ENCODE results near the gene PAX5.

The PAX5 gene

DNA sequence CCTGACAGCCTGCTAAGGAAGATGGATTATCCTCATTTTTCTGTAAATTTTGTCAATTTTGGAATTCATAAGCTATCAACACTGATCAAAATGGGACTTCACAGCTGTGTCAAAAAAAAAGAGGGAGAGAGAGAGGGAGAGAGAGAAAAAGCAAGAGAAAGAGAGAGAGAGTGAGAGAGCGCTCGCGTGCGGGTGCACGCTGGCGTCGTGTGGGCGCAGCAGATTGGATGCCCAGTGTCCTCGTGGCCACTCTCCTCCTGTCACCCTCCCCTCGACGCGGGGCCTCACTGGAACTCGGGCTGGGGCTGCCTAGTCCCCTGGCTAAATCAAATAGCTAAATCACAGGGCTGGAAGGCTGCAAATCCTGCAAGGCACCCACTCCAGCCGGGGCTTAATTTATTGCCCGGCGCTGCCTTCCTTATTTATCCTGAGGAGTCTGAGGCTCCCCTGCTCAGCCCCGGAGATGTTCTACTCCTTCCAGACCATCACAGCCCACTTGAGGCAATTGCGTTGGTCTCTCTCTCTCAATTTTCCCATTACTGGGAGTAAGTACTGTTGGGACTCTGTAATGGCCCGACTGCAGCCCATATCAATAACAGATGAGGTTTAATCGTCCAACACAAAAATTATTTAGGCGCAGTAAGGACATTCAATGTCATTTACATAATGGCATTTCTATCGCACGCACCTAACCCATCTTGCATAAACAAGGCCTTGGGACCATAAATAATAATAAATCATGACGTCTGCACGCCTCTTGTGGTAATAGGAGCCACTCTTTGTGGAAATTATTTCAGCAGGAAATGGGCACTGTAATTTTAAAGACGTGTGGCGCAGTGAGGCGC is 94.2 kb downstream of the PAX5 start:
- DNase-seq (ENCODE audit: low read depth), result no peak
- TF ChIP-seq CTCF (conservative IDR thresholded peaks at IDR 0.05; ENCODE audit: control insufficient read depth, insufficient read depth, low read depth, low read length), result no peak
- H3K4me3 ChIP-seq (ENCODE audit: control insufficient read depth, low read depth, low read length), result no peak overlapping the region

- H3K4me3 ChIP-seq (ENCODE audit: control insufficient read depth, low read depth, low read length), result no peak overlapping the region
- DNase-seq (ENCODE audit: low read depth), result no peak
- TF ChIP-seq CTCF (conservative IDR thresholded peaks at IDR 0.05; ENCODE audit: control insufficient read depth, insufficient read depth, low read depth, low read length), result no peak
These were observed 94.9 kb downstream of the PAX5 start for GRCh38 chr9:36939214-36939613.

GRCh38 chr9:36938617-36939016 is 95.5 kb downstream of the PAX5 start:
- no peak overlapping the region for H3K4me3 ChIP-seq (ENCODE audit: control insufficient read depth, low read depth, low read length)
- TF ChIP-seq CTCF (conservative IDR thresholded peaks at IDR 0.05; ENCODE audit: control insufficient read depth, insufficient read depth, low read depth, low read length), result no peak
- DNase-seq (ENCODE audit: low read depth), result no peak

DNA sequence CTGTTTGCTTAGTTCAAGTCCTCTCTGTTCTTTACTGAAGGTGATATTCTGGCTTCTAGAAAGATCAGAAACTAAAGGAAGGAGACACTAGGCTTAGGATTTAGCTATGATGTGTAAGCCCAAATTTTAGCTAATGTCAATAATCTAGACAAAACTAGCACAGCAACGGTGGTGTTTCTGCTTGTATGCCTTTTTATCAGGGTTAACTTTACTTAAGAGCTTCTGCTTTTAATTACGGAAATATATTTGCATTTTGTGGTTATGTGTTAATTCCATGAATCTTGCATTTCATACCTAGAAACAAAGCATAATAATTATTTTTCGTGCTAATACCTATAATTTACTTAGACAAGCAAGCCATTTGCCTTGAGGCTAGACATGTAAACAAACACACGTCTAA is 96.1 kb downstream of the PAX5 start:
- TF ChIP-seq CTCF (conservative IDR thresholded peaks at IDR 0.05; ENCODE audit: control insufficient read depth, insufficient read depth, low read depth, low read length), result no peak
- no peak for DNase-seq (ENCODE audit: low read depth)
- no peak overlapping the region for H3K4me3 ChIP-seq (ENCODE audit: control insufficient read depth, low read depth, low read length)

DNA sequence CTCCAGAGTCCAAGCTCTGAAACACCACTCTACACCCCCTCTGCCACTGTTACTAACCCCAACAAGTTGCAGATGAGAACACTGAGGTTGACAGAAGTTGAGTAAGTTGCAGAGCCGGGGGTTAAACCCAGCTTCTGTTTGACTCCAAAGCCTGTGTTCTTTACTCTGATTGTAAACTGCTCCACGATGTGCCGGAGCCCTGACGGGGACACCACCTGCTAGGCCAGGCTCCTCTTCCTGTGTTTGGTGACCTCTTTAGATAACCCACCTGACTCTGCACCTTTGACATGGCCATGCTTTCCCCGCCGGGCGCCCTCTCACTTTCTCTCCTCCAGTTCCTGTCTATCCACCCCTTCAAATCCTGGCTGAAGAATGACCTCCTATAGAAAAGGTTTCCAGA is 96.7 kb downstream of the PAX5 start:
- no peak for TF ChIP-seq CTCF (conservative IDR thresholded peaks at IDR 0.05; ENCODE audit: control insufficient read depth, insufficient read depth, low read depth, low read length)
- no peak overlapping the region for H3K4me3 ChIP-seq (ENCODE audit: control insufficient read depth, low read depth, low read length)
- DNase-seq (ENCODE audit: low read depth), result no peak

GRCh38 chr9:36936498-36936831 is 97.6 kb downstream of the PAX5 start:
- no peak overlapping the region for H3K4me3 ChIP-seq (ENCODE audit: control insufficient read depth, low read depth, low read length)
- DNase-seq (ENCODE audit: low read depth), result no peak
- TF ChIP-seq CTCF (conservative IDR thresholded peaks at IDR 0.05; ENCODE audit: control insufficient read depth, insufficient read depth, low read depth, low read length), result no peak

Data from fibroblast of mammary gland (primary cell).